ENCODE measurements around the gene EYA2.

DNA sequence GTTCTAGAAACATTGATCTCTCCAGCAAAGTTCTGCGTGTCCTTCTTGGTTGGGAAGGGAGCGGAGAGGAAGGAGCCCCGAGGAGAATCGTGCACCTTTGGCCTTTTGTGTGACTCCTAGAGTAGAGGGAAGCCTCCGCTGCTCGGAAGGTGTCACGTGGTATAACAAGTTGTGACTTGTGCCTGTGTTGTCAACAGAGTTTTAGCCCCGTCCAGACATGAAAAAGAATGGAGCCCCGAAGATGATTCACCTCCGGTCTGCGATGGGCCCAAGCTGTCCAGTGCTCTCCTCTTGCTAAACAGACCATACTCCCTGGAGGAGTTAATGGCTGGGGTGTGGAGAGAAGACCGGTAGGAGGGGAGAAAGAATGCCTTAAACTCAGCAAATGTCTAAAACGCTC lies 7.0 kb downstream of the EYA2 start:
- TF ChIP-seq EZH2 (IDR thresholded peaks at IDR 0.05; ENCODE audit: low read length, unreplicated experiment), result no peak
- TF ChIP-seq, protein P1, sequence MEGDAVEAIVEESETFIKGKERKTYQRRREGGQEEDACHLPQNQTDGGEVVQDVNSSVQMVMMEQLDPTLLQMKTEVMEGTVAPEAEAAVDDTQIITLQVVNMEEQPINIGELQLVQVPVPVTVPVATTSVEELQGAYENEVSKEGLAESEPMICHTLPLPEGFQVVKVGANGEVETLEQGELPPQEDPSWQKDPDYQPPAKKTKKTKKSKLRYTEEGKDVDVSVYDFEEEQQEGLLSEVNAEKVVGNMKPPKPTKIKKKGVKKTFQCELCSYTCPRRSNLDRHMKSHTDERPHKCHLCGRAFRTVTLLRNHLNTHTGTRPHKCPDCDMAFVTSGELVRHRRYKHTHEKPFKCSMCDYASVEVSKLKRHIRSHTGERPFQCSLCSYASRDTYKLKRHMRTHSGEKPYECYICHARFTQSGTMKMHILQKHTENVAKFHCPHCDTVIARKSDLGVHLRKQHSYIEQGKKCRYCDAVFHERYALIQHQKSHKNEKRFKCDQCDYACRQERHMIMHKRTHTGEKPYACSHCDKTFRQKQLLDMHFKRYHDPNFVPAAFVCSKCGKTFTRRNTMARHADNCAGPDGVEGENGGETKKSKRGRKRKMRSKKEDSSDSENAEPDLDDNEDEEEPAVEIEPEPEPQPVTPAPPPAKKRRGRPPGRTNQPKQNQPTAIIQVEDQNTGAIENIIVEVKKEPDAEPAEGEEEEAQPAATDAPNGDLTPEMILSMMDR (conservative IDR thresholded peaks at IDR 0.05; ENCODE audit: low read depth, low read length), result no peak
